GM04504 (cell line): ENCODE data around the gene RNU1-3.

Experiments
- DNase-seq: peaks from one replicate; pipeline ENCODE4 v3.0.0-alpha.2; 2012; ENCODE audit warnings: low read depth

RNU1-3 gene

GRCh38 chr1:16617778-16618580 lies 48.8 kb downstream of the RNU1-3 start:
- no peak for DNase-seq

GRCh38 chr1:16617114-16617631 lies 49.6 kb downstream of the RNU1-3 start:
- DNase-seq = no peak
